NK-92 (cell line): ENCODE results near the gene SOX5.

Source experiments
- DNase-seq: peaks from one replicate; lab custom pipeline; 2025; ENCODE audit not compliant: unreplicated experiment; lab: John Stamatoyannopoulos, UW

SOX5 gene

DNA sequence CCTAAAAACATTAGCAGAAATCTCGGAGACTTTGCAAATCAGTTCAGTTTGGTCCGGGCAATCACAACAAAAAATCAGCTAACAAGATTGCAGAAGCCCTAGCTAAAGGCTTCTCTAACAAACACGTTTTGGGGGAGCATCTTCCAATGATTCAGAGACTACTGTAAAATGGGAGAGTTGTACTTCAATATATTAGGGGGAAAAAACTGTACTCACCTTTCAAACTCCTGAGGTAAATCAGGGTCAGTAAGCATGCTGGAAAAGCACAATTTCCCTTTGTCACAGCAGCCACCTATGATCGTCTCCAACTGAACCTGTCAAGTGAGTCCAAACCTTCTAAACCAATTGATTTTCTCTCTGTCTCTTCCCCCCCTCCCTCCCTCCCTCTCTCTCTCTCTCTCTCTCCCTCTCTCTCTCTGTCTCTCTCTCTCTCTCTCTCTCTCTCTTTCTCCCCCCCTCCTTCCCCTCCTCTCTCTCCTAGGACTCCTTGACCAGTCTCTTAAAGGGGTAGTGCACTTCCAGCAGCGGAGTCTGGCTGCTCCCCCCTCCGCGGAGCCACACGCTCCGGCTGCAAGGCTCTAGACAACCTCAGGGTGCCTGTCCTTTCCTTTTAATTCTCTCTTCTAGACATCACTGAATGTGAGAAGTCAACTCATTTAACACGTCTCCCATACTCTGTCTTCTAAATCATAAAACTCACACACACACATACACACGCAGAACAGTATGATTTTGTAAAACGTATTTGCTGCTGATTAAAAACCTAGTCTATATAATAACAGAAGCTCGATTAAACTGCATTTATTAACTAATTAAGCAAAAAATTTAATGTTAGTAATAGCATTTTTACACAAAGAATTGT is at the start of gene SOX5:
Gene SOX5 (minus strand): TSS at position 323 of the 862 bp plus-strand sequence. CDS start 69 bp downstream, at position 254.
- DNase-seq, result no peak

DNA sequence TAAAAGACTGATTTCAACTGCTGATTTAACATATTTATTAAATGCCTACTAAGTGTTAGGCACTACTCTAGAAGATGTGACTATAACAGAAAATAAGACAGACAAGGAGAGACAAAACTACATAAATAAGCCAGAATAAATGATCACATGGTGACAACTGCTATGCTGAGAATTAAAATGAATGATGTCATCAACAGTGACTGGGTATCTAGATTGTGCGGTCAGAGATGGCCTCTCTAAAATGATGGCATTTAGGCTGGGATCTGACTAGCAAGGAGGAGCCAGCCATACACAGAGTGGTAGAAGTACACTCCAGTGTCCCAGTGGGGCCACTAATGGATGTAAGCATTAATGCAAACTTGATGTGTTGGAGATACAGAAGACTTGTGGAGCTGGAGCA is 37.6 kb upstream of the SOX5 start:
- no peak for DNase-seq

DNA sequence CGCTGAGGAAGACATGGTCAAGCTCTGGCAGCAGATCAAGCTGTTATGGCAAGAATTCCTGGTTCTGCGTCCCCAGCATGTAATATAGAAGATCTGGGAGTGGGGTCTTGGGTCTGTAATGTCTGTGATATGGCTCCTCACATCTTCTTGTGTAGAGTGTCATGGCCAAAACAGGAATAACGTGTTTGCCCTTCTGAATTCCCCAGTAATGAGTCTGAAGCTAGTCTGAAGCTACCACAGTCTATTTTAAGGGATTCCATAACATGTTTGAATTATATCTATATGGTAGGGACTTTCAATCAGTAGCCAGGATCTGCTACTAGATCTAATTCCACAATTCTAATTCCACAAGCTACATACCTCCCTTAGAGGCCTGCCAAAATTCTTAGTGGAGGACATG is 31.4 kb upstream of the SOX5 start:
- no peak for DNase-seq

DNA sequence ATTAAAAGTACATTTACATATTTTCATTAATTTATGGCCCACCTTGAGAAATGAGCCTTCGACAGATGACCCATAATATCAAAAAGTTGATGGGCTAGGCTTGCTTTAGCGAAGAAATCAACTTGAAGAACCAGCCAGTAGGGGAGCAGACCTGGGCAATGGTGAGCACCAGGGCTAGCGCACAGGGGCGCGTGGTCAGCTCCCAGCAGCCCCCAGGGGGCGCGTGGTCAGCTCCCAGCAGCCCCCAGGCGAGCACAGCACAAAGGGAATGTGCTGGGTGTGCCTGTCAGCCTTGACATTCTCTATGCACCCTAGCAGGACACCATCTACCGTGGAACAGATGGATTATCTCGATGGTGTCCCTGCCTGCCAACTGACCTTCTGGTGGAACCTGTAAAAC is 15.3 kb upstream of the SOX5 start:
- no peak for DNase-seq

DNA sequence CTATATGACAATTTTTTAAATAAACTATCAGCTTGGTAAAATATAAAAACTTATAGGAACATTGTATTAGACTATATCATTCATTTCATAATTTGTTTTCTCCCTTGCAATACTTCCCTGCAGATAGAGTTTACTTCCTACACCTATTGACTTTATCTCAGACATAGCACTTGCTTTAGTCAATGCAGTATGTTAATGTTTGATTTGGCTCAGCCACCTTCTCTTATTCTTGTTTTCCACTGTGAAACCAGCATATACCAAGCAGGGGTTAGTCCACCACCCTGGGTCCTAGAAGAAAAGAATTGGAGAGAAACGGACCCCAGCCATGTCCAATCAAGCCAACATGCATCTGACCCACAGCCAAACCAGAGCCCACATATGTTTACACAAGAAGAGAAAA is 10.4 kb upstream of the SOX5 start:
- no peak for DNase-seq

DNA sequence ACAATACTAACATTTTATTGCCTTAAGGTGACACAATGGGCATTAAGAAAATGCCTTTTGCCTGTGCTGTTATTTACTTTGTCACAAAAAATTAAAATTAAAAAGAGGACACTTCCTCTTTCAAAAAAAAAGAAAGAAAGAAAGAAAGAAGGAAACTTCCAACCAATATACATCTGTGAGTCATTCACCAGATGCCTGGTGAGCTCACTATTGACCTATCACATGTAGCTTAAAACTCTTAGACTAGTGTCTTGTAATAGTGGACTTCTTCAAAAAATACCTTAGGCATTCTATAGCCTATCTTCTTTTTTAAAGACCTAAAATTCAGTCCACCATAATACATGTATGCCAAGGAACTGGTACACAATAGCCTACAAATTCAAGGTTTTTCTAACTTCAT is 4.9 kb upstream of the SOX5 start:
- DNase-seq, result no peak

DNA sequence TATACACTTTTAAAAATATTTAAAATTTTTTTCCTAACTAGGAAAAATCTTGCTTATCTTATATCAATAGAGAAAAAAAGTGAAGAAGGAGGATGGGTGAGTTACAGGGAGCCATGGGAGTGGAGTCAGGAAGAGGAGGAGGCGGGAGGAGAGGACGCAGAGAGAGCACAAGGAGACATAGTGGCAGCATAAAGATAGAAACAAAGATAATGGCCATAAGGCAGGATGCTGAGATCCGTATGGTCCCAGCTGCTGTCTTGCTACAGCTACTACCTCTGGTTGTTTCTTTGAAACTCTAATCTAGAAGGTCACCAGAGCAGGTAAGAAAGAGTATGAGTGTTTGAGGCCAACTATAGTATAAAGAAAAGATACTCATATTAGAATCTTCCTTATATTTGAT is 2.6 kb upstream of the SOX5 start:
- DNase-seq, result no peak

DNA sequence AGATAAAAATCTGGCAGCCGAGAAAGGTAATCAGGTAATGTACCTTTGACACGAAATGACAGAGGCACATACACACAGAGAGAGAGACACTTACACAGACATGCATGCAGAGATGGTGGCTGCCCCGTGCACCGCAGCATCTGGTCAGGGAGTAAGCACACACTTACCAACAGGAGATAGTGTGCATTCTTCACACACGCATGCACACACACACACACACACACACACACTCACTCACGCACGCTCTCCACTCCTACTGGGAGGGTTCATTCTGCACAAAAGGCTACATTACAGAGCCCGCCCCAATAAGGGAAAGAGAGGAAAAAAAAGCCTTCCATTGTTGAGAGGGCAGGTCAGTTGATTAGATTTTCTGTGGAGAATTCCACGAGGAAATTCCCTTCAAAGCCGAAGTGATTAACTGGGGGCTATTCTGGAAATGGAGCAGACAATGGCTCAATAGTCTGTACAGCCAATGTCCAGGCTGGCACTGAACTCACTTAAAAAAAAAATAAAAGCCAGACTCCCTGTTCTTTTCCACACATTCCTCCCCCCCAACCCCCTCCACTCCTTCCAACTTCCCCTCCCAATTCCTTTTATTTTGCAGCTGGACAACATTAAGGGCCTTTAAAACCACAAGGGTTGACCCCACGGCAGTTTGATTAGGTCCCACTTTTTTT is 1.4 kb upstream of the SOX5 start:
- no peak for DNase-seq

DNA sequence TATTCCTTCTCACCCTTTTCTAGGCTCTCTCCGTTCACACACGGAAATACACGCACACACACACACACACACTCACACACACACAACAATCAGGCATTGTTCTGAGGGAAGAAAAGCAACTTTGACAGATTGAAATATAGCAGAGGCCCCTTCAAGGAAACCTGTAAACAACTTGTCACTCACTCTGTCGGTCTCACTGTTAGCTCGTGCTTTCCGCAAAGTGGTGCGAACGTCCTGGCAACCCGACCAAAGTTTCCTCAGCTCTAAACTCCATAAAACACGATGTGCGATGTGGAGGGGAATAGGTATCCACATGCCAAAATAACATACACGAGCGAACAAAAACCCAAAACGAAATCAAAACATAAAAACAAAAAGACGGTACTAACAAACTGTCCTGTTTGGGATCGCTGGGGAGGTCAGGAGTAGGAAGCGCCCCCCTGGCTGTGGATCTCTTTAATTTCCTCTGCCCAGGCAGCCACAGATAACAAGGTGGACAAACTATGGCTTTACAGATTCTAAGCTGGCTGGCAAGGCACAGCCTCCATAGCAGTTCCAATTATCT is 822 bp upstream of the SOX5 start:
- DNase-seq, result no peak

DNA sequence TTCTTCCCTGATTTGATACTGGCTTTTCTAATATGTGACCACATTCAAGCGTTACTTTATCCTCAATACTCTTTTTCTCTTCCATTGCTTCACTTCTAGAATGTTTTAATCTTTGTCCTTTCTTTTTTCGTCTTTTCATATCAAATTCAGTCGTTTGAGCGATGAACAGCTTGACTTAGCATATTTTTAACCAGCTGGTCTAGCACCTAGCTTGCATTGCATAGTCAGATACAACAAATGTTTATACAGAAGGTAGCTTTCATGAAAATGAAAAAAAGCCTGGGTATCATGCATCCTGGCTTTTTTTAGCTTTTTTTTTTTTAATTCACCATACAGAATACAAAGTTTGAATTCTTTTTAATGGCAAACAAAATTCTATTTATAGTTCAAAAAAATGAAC is 1.2 kb downstream of the SOX5 start:
- DNase-seq, result no peak

DNA sequence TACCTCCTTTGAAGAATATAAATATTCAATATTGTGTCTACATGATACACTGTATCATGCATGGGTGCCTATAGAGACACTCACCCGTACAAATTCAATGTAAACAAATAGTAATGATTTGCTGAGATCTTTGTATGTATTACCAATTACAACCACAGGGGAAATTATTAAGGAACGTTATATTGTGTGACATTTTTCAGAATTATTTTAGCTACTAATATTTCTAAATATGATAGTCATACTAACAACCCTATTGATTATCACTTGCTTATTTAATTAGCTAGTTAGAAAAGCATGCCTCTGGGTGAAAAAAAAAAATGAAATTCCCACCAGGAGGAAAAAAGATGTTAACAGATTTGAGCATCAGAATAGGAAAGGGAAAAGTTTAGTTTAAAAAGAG is 2.1 kb downstream of the SOX5 start:
- DNase-seq, result no peak

DNA sequence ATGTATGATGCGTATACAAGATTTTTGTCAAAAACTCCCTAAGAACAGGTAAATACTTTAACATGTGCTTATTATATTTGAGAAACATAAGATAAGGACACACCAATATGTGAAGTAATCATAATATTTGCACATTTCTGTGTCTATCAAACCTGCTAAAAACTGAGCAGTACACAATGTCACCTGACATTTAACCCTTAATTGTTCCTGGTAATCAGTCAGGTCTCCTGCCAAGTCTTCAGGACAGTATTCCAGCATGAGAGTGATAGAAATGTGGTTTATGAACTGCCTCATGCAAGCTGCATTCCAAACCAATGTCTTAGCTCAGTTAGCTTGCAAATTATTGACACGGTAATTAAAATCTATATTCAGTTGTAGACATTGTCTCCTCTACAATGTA is 4.2 kb downstream of the SOX5 start:
- no peak for DNase-seq

DNA sequence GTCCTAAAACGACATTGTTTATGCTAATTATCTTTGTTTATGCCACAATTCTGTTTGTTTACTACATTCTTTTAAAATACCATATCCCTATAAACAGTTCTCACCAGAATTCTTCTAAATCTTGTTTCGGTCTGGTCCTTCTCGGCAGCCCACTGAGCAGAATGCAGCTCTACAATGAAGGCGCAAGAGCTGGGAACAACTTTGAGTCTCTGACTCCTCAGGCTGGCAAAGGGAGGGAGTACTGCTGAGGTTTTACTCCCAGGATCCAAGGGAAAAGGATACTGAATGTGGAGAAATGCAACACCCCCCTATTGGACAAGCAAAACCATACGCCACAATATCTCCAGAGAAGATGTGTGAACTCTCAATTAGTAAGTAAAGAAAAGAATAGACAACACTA is 5.4 kb downstream of the SOX5 start:
- DNase-seq, result no peak

DNA sequence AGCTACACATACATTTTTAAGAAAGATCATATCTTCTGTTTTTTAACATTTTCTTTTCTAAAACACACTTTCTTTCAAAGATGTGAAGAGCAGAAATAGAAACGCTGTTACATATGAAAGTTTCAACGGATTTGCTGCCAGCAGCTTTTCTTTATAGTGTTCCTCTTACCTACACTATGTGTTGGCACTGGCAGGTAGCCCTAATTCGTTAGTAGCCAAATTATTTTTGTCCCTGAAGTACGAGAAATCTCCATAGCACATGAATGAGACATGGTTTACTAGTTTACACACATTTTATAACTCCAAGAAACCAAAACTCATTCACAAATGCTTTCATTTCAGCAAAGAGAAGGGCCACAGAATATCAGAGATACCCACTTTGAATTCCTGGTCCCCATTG is 6.6 kb downstream of the SOX5 start:
- DNase-seq, result no peak

DNA sequence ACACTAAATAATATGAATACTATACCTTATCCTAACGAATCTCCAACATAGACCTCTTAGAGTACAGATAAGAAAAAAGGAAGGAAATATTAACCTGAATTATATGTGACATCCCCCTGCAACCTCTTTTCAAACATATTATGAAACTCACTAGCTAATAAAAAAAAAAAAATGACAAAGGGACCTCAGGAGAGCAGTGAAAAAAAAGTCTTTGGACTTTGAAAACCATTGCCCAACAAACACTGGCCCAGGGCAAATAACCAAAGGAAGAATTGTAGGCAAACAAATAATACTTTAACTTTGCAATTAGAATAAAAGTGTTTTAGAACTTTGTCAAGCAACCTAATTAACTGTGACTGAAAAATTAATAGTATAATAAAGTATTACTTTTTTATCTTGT is 7.7 kb downstream of the SOX5 start:
- no peak for DNase-seq

DNA sequence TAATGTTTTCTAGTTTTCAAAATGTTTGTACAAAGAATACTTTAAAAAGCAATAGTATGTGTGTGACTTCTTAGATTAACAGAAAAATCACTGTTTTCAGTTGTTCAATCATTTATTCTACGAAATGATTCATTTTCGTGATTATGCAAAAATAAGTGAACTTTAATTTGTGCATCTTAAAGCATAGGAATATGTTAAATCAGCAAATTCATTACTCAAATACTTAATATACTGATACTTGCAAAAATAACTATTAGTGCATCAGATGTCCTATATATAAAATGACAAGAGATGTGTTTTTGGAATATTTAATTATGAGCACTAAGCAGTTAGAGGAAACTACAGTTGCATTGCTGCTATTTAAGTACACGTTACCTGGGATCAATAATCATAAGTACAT is 11.0 kb downstream of the SOX5 start:
- no peak for DNase-seq

DNA sequence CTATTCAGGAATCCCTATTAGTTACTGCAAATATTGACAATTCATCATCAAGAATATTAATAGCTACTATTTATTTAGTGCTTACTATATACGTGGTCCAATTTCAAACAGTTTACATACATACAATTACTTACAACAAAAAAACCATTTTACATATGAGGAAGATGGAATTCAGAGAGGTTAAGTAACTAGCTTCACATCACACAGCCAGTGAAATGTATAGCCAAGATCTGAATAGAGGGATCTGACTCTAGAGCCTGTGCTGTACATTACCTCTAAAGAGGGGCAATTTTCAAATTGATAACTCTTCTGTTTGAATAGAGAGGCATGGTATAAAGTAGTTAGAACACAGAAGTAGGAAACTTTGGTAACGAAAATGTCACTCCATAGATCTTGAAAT is 18.3 kb downstream of the SOX5 start:
- DNase-seq, result no peak

DNA sequence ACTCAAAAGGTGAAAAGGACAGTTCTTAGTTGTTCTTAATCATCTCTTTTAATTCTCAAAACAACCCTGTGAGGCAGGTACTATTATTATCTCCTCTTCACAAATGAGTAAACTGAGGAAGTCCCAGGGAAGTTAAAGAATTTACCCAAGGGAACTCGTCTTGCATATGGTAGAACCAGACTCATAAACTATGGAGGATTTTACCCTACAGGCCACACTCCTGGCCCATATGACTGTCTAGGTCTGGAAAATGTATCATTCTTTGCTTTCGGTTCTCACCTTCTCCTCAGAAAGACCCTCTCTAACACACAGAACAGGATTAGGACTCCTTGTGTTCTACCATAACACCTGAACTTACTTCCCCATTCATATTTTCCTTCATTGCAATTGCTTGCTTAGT is 18.9 kb downstream of the SOX5 start:
- DNase-seq, result no peak

DNA sequence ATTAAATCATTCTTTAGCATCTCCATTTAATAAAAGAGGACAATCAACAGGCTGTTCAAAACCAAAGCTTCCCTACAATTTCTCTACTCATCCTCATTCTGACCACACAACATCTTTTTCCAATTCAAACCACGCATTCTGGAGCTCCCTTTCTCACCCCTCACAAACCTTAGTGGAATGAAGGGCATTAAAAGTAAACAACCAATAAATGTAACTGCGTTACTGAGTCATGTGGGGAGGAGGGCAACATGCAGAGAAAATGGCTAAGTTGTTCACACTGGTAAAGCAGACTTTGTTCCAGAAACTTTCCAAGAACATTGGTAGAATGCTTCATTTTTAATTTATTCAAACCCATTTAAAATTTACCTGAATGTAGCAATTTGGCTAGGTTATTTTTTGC is 19.6 kb downstream of the SOX5 start:
- no peak for DNase-seq

DNA sequence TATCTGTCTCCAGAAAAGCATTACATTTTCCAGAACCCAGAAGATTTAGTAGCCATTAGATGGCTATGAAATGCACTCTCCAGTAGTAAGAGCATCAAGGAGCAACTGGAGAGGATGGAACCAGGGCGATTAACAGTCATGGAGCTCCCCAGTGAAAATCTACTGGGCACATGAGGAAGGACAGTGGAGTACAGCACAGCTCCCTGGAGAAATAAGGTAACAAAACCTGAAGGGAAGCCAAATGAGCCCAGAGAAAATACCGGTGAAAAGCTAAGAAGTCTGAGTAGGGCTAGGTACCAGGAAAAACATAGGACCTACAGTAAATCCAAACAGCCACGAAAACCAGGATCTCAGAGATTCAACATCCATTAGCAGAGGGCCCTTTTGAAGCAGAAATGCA is 21.6 kb downstream of the SOX5 start:
- no peak for DNase-seq

DNA sequence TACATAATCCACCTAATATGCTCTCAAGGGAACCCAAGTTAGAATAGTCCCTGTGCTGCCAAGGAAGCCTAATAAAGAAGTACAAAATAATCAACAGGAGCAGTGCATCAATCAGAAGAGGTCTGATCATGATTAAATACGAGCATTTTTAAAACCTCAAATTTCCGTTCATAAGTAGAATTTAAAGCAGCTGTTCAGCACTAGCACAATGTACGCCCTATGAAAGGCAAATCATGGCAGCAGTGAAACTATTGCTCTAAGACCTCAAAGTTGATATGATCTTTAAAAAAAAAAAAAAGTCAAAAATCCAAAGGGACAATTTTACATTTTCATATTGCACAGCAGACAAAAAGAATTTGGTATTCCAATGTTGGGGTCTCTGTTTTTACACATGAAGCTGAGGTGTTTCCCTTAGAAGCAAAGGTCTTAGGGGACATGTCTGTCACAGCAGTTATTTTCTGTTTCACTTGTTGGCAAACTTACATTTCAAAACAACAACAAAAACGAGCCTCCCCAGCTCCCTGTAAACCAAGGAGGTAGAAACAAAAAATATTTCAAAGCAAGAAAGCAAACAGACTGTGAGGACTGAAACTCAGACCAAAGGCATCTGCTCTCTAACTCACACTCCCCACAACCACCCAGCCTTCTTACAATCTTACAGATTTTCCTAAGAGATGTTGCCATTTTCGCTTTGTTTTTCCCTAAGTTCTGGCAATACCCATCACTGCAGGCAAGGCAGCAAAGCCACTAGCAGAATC is 28.2 kb downstream of the SOX5 start:
- DNase-seq, result no peak

DNA sequence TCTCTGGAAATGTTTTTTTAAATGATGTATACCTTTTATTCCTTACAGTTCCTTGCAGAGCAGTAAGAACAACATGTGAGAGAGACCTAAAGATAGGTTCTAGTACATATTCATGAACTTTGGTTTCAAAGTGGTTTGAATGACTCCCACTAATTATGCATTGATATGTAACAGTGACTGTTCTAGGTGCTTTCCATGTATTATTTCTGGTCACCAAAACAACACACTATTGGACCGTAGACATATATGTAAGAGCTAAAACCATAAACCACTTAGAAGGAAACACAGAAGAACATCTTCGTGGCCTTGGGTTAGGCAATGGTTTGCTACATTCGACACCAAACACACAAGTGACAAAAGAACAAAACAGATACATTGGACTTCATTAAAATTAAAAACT is 37.9 kb downstream of the SOX5 start:
- DNase-seq, result no peak
